Measurements from ENCODE around the gene PLA2R1. TPM values are rescaled to one million over a fixed set of nuclear protein-coding genes. Genes with fewer than 3 reads are reported as not detected.

Gene PLA2R1
- total and polyA plus RNA-seq, 2 of the 4 experiments (the other 2 are of a cell fraction) = 0.43 to 0.54 TPM

DNA sequence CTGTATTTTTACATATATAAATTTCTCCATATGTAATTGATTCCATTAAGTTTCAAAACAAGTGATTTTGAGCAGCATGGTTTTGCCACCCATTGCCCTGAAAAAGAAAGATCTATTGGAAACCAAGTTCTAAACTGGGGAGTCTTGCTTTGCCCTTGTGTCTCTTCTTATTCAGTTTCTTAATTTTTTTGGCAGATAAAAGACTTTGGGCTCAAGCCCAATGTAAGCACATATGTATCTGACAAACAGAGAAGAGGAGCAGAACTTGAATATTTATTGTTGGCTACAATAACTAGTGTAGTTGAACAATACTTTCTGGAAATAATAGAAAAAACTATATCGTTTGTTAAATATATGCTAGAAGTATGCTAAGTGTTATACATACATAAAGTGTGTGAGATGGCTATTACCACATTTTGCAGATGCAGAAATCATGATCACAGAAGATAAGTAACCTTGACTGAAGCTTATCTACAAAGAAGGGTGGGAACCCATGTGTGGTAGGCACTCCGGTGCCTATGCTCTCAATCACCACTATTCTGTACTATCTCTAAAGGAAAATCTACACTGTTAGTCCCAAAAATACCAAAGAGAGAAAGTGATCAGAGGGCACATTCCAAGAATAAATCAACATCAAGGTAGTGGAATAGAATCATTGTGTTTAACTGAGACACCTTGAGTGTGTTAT, 109.1 kb downstream of the PLA2R1 start:
- Histone ChIP-seq H4K5ac (ENCODE audit: low read depth, low read length) (no peak overlapping the region), H3K23ac (ENCODE audit: low read depth, low read length) (no peak overlapping the region), H2BK15ac (ENCODE audit: low read depth, low read length) (no peak overlapping the region), H2AFZ (replicated peaks; ENCODE audit: low read length, poor library complexity) (no peak overlapping the region), H3K9me1 (ENCODE audit: insufficient read depth, low read length) (no peaks in the 10 kb centered on the region; the same call in 1 of the 2 replicates), H3K36me3 (ENCODE audit: control insufficient read depth, insufficient read depth, low read length) (no peaks in the 10 kb centered on the region), H3K27me3 (ENCODE audit: control insufficient read depth, insufficient read depth, low read length) (no peaks in the 10 kb centered on the region; the same call in 1 of the 2 replicates), H4K20me1 (ENCODE audit: insufficient read depth, low read length) (no peaks in the 10 kb centered on the region), H3K18ac (ENCODE audit: low read depth, low read length) (no peak overlapping the region), H2AK9ac (replicated peaks; ENCODE audit: low read depth, low read length, poor library complexity) (no peak overlapping the region), H3K79me1 (ENCODE audit: low read depth in 1 of 2, low read length in 2 of 2) (no peaks in the 10 kb centered on the region), H3K9me3 (ENCODE audit: control insufficient read depth, insufficient read depth, low read length) (no peaks in the 10 kb centered on the region), H4K91ac (ENCODE audit: insufficient read depth, low read depth, low read length) (no peak overlapping the region), H4K8ac (ENCODE audit: low read depth in 2 of 2, low read length in 2 of 2) (no peak overlapping the region), H3K4me2 (ENCODE audit: low read depth, low read length) (no peak overlapping the region), H3K4ac (ENCODE audit: low read depth, low read length) (no peak overlapping the region), H3K27ac (ENCODE audit: insufficient read depth, low read length) (no peak overlapping the region), H2AK5ac (ENCODE audit: low read depth, low read length) (no peak overlapping the region), H3K9ac (ENCODE audit: low read depth, low read length) (no peak overlapping the region), H2BK120ac (ENCODE audit: low read depth, low read length) (no peak overlapping the region), H2BK20ac (ENCODE audit: low read depth, low read length) (no peak overlapping the region), H3K14ac (replicated peaks; ENCODE audit: low read depth, low read length) (no peak overlapping the region), H2BK5ac (ENCODE audit: low read depth, low read length, poor library complexity, severe bottlenecking) (no peak overlapping the region), H3K4me1 (ENCODE audit: control insufficient read depth, insufficient read depth, low read length) (no peaks in the 10 kb centered on the region), H3K4me3 (ENCODE audit: insufficient read depth, low read depth, low read length) (no peak overlapping the region), H3K56ac (ENCODE audit: extremely low read depth, insufficient read depth, low read length) (no peak overlapping the region)
- ATAC-seq (ENCODE audit: low read depth) = no peak
- no peak for TF ChIP-seq CEBPB (IDR thresholded peaks at IDR 0.05; ENCODE audit: low read depth, low read length)
- TF ChIP-seq RFX5 (IDR thresholded peaks at IDR 0.05; ENCODE audit: low read depth, low read length) = no peak
- TF ChIP-seq FOS (IDR thresholded peaks at IDR 0.05; ENCODE audit: low read depth, low read length) = no peak
- TF ChIP-seq, protein P1, sequence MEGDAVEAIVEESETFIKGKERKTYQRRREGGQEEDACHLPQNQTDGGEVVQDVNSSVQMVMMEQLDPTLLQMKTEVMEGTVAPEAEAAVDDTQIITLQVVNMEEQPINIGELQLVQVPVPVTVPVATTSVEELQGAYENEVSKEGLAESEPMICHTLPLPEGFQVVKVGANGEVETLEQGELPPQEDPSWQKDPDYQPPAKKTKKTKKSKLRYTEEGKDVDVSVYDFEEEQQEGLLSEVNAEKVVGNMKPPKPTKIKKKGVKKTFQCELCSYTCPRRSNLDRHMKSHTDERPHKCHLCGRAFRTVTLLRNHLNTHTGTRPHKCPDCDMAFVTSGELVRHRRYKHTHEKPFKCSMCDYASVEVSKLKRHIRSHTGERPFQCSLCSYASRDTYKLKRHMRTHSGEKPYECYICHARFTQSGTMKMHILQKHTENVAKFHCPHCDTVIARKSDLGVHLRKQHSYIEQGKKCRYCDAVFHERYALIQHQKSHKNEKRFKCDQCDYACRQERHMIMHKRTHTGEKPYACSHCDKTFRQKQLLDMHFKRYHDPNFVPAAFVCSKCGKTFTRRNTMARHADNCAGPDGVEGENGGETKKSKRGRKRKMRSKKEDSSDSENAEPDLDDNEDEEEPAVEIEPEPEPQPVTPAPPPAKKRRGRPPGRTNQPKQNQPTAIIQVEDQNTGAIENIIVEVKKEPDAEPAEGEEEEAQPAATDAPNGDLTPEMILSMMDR (conservative IDR thresholded peaks at IDR 0.05; ENCODE audit: low read depth, low read length) = no peak
- TF ChIP-seq, protein P2, sequence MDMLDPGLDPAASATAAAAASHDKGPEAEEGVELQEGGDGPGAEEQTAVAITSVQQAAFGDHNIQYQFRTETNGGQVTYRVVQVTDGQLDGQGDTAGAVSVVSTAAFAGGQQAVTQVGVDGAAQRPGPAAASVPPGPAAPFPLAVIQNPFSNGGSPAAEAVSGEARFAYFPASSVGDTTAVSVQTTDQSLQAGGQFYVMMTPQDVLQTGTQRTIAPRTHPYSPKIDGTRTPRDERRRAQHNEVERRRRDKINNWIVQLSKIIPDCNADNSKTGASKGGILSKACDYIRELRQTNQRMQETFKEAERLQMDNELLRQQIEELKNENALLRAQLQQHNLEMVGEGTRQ (IDR thresholded peaks at IDR 0.05; ENCODE audit: low read depth, low read length) = no peak
- no peak for TF ChIP-seq POLR2A (IDR thresholded peaks at IDR 0.05; ENCODE audit: low read depth, low read length)
- no peak for DNase-seq
- CTCF ChIA-PET = no interaction called here
- POLR2A ChIA-PET (ENCODE audit: unreplicated experiment) = no interaction called here
- dilution Hi-C loops (cut with HindIII; ENCODE audit: low sequenced_read_pairs, unreplicated experiment) (no loop called here), intact Hi-C loops (cut with micrococcal nuclease) (no loop called here), in situ Hi-C loops (cut with MboI; ENCODE audit: low sequenced_read_pairs) (loop anchor here (25.0 kb wide), 1 partner anchor 1066 kb away; no protein-coding TSS in a partner anchor)
- no CpG with 5 or more reads among the region's 2 CpGs for WGBS, 2 experiments (ENCODE audit: extremely low coverage in 2 of 2, insufficient read length in 1 of 2)
- BruUV-seq (replicated peaks) = no TSS peak
